Esophagus muscularis mucosa (tissue), 4 donors: ENCODE results near the gene ABCD3.

ENCODE experiments used
- CTCF ChIP-seq, 3 experiments: fragments of 200-600 bp in 2 of 3; fragments of 450-650 bp in 1 of 3; sonication (generic) in 2 of 3; IDR thresholded peaks; one replicate each; pipeline ENCODE4 v1.5.1; 2017 to 2019; ENCODE audit warnings: antibody characterized with exemption in 3 of 3, mild to moderate bottlenecking in 2 of 3, moderate library complexity in 1 of 3
- EP300 ChIP-seq: sonication (generic); formaldehyde crosslinking; IDR thresholded peaks from one replicate; pipeline ENCODE4 v1.6.1; 2017; ENCODE audit warnings: antibody characterized with exemption
- POLR2A ChIP-seq: fragments of 450-650 bp; IDR thresholded peaks from one replicate; pipeline ENCODE4 v1.6.1; 2017; ENCODE audit warnings: antibody characterized with exemption, moderate library complexity, mild to moderate bottlenecking, low read depth

- TF ChIP-seq POLR2A (no peak), CTCF (IDR thresholded peaks at IDR 0.05) (no peak), EP300 (no peak)
Measured at GRCh38 chr1:94379615-94380014, 38.6 kb upstream of the ABCD3 start.
